ENCODE data around the gene CMIP. TPM values are rescaled to one million over a fixed set of nuclear protein-coding genes. Genes with fewer than 3 reads are reported as not detected.

Gene CMIP
- total RNA-seq, 6 experiments from 2014 or later: 12.2 to 23.0 (median 16.5) TPM

DNA sequence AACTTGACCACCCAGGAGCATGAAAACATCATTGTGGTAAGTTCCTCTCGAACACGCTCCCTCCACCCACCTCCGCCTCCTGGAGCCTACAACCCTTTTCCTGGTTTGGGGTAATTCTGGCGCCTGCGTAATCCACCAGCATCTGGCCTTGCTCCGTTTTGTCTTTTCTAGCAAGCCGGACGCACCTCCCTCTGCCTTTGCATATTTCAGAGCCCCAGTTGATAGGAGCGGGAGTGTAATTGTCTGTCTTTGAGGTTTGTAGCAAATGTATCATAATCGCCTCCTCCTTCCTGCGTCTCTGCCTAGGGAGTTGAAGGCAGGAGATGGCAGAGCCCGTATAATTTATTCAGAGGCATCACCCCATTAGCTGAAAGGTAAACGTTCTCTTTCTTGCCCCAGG, 213.2 kb downstream of the CMIP start:
- no peaks in the 10 kb centered on the region for H3K4me1 ChIP-seq
- H3K27me3 ChIP-seq: no peaks in the 10 kb centered on the region
- no peak overlapping the region for H3K4me3 ChIP-seq
- no peak for TF ChIP-seq POLR2A (IDR thresholded peaks at IDR 0.05)
- TF ChIP-seq, protein P1, sequence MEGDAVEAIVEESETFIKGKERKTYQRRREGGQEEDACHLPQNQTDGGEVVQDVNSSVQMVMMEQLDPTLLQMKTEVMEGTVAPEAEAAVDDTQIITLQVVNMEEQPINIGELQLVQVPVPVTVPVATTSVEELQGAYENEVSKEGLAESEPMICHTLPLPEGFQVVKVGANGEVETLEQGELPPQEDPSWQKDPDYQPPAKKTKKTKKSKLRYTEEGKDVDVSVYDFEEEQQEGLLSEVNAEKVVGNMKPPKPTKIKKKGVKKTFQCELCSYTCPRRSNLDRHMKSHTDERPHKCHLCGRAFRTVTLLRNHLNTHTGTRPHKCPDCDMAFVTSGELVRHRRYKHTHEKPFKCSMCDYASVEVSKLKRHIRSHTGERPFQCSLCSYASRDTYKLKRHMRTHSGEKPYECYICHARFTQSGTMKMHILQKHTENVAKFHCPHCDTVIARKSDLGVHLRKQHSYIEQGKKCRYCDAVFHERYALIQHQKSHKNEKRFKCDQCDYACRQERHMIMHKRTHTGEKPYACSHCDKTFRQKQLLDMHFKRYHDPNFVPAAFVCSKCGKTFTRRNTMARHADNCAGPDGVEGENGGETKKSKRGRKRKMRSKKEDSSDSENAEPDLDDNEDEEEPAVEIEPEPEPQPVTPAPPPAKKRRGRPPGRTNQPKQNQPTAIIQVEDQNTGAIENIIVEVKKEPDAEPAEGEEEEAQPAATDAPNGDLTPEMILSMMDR (IDR thresholded peaks at IDR 0.05): no peak
- ATAC-seq: no peak
- 81% methylated on average over 13 of the region's 13 CpGs for WGBS (ENCODE audit: insufficient coverage, low coverage, low lambda C conversion rate, missing lambda C conversion rate)
- peaks cover 4 to 43% (median 10%) of the 10 kb centered on the region in 4 donors for H3K36me3 ChIP-seq
- intact Hi-C loops (cut with DNase I): no loop called here
- DNase-seq: no peak
- no peak overlapping the region for H3K27ac ChIP-seq
- no peaks in the 10 kb centered on the region for H3K9me3 ChIP-seq

DNA sequence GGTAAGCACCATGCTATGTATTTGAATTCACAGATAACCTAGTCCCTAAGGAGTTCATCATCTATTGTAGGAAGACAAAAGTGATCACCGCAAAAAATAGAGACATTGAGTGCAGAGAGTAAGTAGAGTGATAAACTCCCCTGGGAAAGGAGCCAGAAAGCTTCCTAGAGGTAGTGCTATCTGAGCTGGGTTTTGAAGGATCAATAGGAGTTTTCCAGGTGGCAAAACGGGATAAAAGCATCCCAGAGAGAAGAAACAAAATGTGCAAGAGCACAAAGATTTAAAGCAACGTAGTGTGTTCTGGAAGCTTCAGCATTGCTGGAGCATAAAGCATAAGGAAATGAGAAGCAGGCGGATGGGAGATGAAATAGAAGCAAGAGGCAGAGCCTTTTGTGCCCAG, 213.8 kb downstream of the CMIP start:
- Histone ChIP-seq H3K36me3 (peaks cover 4 to 39% (median 8%) of the 10 kb centered on the region in 4 donors), H3K9me3 (no peaks in the 10 kb centered on the region)

DNA sequence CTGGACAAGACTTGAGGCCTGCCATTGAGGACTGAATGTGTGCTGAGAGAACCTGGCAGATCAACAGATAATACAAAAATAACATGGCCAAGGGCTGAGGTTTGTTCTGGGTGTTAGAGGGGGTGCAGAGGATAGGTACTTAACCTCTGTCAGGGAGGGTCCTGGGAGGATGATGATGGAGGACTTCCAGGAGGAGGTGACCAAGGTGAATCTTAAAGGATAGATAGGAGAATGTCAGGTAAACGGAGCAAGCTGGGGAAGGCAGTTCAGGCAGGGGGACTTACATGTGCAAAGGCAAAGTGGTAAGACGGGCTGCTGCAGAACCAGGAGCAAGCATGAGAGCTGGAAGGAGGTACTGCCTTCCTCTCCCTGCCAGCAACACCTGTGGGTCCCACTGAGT, 214.6 kb downstream of the CMIP start:
- 90% methylated on average over 2 of the region's 2 CpGs for WGBS (ENCODE audit: insufficient coverage, low coverage, low lambda C conversion rate, missing lambda C conversion rate)
- Histone ChIP-seq H3K27ac (no peak overlapping the region), H3K9me3 (no peaks in the 10 kb centered on the region), H3K4me1 (no peaks in the 10 kb centered on the region), H3K4me3 (no peak overlapping the region), H3K36me3 (peaks cover 4 to 33% (median 6%) of the 10 kb centered on the region in 4 donors), H3K27me3 (no peaks in the 10 kb centered on the region)
- ATAC-seq (no peak), DNase-seq (no peak)
- TF ChIP-seq, protein P1 (IDR thresholded peaks at IDR 0.05): no peak
- TF ChIP-seq POLR2A (IDR thresholded peaks at IDR 0.05): no peak
- intact Hi-C loops (cut with DNase I): no loop called here

More for the DNA sequence above, 213.8 kb downstream of the CMIP start:
- ATAC-seq (no peak), DNase-seq (no peak)
- H3K4me3 ChIP-seq: no peak overlapping the region
- 79% methylated on average over 4 of the region's 4 CpGs for WGBS (ENCODE audit: insufficient coverage, low coverage, low lambda C conversion rate, missing lambda C conversion rate)
- intact Hi-C loops (cut with DNase I): no loop called here
- H3K27me3 ChIP-seq: no peaks in the 10 kb centered on the region
- H3K27ac ChIP-seq: no peak overlapping the region
- H3K4me1 ChIP-seq: no peaks in the 10 kb centered on the region
- TF ChIP-seq, protein P1 (IDR thresholded peaks at IDR 0.05): no peak
- no peak for TF ChIP-seq POLR2A (IDR thresholded peaks at IDR 0.05)

DNA sequence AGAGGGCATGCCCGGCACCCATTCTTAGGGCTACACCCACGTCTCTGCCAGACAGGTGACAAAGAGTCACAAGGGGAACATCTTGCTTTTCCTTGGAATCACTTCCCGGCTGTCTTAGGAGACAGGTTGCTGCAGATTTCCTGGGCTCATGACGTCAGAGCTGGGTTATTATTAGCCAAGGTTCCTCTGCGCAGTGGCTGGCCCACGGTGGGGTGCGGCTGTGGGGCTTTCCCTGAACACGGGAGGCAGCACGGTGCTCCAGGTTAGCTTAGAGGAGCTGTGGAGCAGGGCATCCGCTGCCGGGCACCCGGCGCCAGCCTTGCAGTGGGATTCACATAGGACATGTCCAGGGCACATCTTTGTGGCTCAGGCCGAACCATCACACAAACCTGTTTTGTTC, 216.5 kb downstream of the CMIP start:
- Histone ChIP-seq H3K4me3 (no peak overlapping the region), H3K4me1 (no peaks in the 10 kb centered on the region), H3K9me3 (no peaks in the 10 kb centered on the region), H3K27ac (no peak overlapping the region), H3K27me3 (no peaks in the 10 kb centered on the region), H3K36me3 (peaks cover 0 to 33% (median 6%) of the 10 kb centered on the region in 4 donors)
- DNase-seq (no peak), ATAC-seq (no peak)
- intact Hi-C loops (cut with DNase I): no loop called here
- TF ChIP-seq, protein P1 (IDR thresholded peaks at IDR 0.05): no peak
- TF ChIP-seq POLR2A (IDR thresholded peaks at IDR 0.05): no peak
- no CpG with 5 or more reads among the region's 14 CpGs for WGBS (ENCODE audit: insufficient coverage, low coverage, low lambda C conversion rate, missing lambda C conversion rate)

- intact Hi-C loops (cut with DNase I): no loop called here
- no peaks in the 10 kb centered on the region for H3K4me1 ChIP-seq
- peaks cover 0 to 18% (median 5%) of the 10 kb centered on the region in 4 donors for H3K36me3 ChIP-seq
- 98% methylated on average over 11 of the region's 14 CpGs for WGBS (ENCODE audit: insufficient coverage, low coverage, low lambda C conversion rate, missing lambda C conversion rate)
- ATAC-seq (peak in 1 of 4 donors; percentile 13), DNase-seq (no peak)
- no peak overlapping the region for H3K4me3 ChIP-seq
- no peaks in the 10 kb centered on the region for H3K27me3 ChIP-seq
- no peaks in the 10 kb centered on the region for H3K9me3 ChIP-seq
- H3K27ac ChIP-seq: no peak overlapping the region
- TF ChIP-seq POLR2A (IDR thresholded peaks at IDR 0.05): no peak
- TF ChIP-seq, protein P1 (IDR thresholded peaks at IDR 0.05): no peak
These were observed 219.5 kb downstream of the CMIP start for GRCh38 chr16:81664153-81664552.

Measured in right lobe of liver (tissue), 6 donors.